Stimulated activated CD8-positive, alpha-beta memory T cell treated with anti-CD3 and anti-CD28 coated beads, Interleukin-2, amount 100 ng/mL, for 48 hours (primary cell): ENCODE results near the gene ATAD5.
"Not testable (repeated sequence)": the region's sequence is repeated elsewhere in the genome, so short reads cannot be mapped to it uniquely, and the experiment has no call there.

Experiments
- DNase-seq, 2 donors: peaks; one replicate each; pipeline ENCODE4 v3.0.0-alpha.2; 2020; ENCODE audit warnings: low read depth in 2 of 2

ATAD5 gene

DNA sequence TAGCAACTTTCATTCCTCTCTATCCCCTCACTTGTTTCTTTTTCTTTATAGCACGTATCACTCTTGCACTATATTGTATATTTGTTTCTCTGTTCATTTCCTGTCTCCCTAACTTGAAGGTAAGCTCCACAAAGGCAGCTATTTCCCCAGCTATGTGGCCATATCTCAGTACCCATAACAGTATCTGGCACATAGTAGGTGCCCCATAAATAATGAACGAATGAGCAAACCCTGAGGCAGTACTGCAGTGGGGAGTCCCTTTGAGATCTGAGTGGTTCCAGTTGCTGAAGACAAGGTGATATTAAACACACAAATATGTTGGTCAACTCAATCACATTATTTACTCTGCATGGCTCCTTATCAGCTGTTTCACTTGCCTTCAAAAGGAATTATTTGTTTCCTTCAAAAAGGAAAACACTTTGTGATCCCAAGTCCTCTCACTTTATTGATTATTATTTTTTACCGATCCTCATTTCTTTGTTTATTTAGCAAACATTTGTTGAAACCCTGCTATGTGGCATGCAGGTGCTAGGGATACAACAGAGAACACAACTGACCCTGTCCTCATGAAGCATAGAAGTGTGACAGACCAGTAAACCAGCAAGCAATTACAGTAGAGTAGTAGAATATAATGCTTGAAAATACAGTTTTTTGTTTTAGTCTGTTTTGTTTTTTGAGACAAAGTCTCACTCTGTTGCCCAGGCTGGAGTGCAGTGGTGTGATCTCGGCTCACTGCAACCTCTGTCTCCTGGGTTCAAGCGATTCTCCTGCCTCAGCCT is 84.3 kb downstream of the ATAD5 start:
- DNase-seq: no peak

DNA sequence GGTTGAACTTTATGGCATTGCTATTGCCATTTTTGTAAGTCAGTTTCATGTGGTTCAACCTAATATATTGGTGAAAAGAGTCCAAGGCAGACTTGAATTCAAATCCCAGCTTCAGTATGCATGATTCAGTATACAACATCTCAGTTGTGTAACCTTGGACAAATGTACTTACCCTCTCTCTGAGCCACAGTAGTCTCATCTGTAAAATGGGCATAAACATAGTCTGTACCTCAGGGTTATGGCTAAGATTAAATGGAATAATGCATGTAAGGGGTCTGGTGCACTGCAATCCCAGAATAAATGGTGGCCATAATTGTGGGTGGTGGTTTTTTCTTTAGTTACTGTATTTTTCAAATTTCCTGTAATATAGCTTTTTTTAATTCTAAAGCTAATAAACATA is 85.3 kb downstream of the ATAD5 start:
- no peak for DNase-seq

DNA sequence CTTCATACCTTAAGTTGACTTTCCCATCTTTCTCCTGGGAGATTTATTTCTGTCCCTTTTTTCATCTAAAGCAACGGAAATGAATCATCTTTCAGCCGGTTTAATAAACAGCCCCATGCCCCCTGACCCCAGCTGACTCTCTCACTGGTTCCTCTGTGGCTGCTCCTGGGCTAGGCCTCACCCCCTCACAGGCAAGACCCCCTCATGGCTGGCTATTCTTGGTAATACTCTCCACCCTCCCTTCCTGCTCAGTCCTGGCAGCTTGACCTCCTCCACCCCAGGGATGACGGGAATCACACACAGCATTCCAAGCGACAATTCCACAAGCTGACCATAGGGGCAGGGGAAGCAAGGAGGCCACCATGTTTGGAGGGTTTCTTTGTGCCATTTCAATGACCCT is 88.5 kb downstream of the ATAD5 start:
- no peak for DNase-seq

DNA sequence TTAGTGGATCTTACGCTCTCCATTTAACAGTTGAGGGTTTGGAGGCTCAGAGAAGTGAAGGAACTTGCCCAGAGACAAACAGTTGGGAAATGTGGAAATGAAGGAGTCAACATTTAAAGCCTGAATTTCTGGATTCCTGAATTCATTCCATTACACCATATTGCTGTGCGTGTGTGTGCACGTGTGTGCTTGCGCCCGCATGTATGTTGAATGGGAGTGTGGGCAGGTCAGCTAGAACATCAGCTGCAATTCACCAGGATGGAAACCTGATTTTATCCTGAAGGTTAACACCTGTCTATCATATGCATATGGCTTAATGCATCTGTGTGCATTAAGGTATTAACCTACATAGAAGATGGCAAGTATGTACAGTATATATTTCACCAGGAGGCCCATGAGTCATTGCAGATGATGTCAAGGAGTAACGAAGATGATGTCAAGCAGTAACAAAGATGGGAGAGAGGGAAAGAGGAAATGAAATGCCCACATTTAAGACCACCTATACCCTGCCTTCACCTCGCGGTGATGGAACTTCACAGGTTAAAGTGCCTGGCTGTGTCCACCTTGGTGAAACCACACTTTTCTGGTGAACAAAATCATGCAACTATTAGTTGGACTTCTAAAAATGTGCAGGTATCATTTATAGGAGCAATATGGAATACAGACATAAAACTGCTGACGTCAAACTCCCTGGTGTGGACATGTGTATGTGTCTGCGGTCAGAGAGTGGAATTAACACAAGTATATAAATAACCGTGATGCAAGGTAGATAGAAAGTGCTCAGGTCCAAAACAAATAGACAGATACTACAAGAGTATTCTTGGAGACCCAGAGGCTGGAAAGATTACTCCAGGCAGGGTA is 89.1 kb downstream of the ATAD5 start:
- DNase-seq: no peak

DNA sequence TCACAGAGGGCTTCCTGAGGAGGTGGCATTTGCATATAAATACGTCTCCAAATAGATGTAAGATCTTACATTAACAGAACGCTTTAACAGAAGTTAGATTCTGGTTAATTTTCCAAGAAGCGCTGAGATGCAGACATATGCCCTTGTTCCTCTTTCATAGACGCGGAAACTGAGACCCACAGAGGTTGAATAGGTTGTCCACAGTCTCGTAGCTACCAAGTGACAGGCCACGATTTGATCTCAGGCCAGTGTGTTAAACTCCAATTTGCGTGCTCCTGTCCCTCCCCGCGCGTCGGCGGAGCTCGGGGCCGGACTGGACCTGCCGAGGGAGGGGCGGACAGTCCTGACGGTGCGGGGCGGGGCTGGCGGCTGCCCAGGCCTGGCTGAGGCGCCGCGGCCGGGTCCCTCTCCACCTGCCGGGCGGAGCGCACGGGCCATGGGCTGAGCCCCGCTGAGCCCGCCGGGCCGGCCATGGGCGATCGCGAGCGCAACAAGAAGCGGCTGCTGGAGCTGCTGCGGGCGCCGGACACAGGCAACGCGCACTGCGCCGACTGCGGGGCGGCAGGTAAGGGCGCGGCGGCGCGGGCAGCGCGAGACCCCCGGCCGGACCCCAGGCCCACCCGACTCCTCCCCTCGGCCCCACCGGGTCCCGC is 89.9 kb downstream of the ATAD5 start, which contains the start of gene ADAP2:
Gene ADAP2, plus strand, starts transcription at position 402 of the 653 bp plus-strand sequence. Its CDS starts 70 bp downstream, at position 472.
- no peak for DNase-seq

DNA sequence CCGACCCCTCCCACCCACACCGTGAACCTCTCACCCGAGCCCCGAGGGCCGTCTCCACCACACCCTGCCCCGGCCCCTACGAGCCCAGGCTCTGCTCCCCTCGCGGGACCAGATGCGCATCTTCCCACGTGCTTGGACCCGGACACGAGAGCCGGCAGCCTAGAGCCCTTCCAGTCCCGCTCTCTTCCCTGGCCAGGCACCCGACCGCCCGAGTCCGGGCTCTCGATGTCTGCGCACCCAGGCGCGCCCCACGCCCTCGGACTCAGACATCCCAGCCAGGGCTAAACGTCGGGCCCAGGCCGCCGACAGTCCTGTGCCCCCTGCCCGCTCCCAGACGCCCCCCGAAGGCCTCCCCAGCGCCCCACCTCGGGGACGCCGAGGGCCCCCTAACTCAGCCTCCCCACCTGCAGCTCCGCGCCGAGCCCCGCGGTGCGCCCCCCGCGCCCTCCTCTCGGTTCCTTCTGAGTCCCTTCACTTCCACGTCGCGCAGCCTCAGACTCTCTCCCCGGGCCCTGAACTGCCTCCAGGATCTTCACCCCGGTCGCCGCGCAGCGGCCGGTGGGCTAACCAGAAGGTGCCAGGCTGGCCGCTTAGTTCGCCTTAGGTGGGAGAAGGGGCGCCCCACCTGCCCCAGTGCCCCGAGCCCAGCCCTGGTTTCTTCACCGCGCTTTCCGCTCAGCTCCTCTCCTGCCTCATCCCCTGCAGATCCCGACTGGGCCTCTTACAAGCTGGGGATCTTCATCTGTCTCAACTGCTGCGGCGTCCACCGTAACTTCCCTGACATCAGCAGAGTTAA is 90.7 kb downstream of the ATAD5 start:
- no peak for DNase-seq

DNA sequence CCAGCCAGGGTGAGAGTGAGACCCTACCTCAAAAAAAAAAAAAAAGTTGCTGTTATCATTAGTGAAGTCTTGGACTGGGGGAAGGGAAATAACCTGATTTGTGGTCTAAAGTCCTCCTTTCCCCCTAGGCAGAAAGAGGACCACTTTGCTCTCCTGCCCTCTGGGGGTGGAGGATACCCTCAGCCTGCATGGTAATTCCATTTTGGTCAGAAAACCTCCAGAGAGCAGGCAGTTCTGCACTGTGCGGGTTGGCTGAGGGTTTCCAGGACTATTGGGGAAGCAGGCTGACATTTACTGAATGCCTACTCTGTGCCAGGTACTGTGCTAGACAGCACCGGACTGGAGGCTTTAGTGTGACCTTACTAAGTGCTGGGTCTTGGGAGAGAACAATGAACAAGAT is 92.6 kb downstream of the ATAD5 start:
- DNase-seq: no peak

DNA sequence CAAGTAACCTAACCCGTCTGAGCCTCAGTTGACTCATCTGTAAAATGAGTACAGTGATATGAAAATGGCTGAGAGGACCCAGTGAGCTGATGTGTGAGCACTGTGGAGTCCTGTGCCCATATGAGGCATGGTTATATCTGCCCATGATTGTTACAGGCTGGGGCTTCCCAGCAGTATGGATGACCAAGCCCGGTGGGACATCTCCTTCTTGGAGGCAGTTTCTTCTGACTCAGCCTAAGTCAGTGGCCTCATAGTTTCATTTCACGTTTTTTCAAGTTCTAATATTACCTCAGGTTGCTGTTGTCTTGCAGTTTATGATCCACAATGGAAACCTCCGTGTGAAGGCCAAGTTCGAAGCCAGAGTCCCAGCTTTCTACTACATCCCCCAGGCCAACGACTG is 94.8 kb downstream of the ATAD5 start:
- DNase-seq: no peak

DNA sequence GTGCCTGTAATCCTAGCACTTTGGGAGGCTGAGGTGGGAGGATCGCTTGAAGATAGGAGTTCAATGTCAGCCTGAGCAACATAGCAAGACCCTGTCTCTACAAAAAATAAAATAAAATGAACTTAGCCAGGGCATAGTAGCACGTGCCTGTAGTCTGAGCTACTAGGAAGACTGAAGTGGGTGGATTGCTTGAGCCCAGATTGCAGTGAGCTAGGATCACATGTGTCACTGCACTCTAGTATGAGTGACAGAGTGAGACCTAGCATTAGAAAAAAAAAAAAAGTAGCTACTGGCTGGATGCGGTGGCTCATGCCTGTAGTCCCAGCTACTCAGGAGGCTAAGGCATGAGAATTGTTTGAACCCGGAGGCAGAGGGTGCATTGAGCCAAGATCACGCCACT is 96.0 kb downstream of the ATAD5 start:
- no peak for DNase-seq

DNA sequence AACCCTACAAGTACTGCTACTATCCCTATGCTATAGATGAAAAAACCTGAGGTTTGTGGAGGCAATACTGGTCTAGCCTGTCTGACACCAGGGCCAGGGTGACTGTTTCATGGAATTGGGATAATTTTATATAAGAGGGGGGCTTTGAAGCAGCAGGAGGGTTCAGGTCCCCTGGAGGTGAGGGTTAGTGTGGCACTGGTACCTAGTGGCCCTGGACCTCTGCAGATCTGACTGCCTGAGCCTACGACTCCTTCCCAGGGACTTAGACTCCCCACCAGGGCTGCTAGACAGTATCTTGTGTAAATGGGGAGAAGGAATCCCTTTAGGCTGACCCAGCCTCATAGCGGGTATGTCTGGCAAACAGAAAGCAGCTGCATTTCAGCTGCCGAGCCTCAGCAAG is 96.8 kb downstream of the ATAD5 start:
- DNase-seq: no peak

DNA sequence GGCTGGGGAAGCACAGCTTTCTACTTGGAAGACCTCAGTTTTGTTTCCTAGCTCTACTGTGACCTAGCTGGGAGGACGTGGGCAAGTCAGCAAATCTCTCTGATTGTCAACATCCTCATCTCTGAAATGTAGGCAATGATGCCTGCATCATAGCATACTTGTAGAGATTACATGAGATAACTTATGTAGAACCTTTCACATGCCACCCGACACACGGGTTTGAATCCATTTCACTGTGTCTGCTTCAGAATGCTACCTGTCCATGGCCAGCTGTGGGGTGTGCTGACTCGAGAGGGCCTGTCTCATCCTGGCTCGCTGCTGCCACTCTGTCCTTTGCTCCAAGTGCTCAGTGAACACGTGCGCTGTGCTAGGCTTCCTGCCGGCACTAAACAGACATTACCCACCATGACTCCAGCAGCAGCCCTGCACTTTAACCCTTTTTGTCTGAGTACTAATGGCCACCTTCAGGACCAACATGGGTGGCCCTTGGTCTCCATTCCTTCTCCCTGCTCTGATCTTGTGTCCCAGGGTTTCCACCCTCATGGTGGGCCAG is 97.4 kb downstream of the ATAD5 start:
- no peak for DNase-seq

DNA sequence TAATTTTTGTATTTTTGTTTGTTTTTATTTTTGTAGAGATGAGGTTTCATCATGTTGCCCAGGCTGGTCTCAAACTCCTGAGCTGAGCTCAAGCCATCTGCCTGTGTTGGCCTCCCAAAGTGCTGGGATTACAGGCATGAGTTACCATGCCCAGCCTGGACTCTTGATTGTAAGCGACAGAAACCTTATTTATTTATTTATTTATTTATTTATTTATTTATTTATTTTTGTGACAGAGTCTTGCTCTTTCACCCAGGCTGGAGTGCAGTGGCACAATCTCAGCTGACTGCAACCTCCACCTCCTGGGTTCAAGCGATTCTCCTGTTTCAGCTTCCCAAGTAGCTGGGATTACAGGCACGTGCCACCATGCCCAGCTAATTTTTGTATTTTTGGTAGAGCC is 98.1 kb downstream of the ATAD5 start:
- DNase-seq: not testable (repeated sequence)

DNA sequence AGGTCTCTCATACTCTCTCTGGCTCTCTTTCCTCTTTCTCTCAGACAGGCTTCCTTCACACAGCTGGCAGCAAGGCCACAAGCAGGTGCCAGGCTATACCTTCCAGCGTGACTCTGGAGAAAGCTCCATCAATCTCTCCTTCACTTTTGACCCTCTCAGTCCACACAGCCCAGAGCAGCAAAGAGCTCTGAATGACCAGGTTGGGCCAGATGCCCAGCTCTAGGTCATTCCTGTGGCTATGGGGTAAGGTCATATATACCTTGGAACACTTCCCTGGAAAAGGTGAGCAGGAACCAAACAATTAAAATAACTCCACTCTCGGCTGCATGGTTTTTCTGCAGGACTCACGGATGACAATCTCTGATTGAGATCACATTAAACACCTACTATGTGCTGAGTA is 98.7 kb downstream of the ATAD5 start:
- DNase-seq: no peak

DNA sequence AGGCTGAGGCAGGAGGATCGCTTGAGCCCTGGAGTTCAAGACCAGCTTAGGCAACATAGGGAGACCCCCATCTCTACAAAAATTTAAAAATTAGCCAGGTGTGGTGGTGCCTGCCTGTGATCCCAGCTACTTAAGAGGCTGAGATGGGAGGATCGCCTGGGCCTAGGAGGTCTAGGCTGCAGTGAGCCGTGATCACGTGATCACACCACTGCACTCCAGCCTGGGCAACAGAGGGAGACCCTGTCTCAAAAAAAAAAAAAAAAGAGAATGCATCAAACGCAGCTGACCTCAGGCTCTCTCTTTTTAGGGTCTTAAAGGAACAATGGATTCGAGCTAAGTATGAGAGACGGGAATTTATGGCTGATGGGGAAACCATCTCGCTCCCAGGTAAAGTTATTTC is 99.8 kb downstream of the ATAD5 start:
- not testable (repeated sequence) for DNase-seq

DNA sequence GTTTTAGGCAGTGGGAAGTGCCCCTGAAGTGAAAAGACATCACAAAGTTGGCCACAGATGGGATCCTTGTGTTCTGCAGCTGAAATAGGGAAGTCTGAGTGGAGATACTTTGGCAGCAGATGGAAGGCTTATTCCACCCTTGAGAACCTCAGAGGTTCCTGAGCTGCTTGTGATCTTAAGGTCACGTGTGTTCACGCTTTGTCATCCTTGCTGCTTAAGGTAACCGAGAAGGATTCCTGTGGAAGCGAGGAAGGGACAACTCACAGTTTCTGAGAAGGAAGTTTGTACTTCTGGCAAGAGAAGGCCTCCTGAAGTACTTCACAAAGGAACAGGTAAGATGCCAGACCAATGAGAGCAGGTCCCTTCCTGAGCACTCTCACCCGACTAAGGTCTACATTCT is 102.2 kb downstream of the ATAD5 start:
- DNase-seq: no peak

DNA sequence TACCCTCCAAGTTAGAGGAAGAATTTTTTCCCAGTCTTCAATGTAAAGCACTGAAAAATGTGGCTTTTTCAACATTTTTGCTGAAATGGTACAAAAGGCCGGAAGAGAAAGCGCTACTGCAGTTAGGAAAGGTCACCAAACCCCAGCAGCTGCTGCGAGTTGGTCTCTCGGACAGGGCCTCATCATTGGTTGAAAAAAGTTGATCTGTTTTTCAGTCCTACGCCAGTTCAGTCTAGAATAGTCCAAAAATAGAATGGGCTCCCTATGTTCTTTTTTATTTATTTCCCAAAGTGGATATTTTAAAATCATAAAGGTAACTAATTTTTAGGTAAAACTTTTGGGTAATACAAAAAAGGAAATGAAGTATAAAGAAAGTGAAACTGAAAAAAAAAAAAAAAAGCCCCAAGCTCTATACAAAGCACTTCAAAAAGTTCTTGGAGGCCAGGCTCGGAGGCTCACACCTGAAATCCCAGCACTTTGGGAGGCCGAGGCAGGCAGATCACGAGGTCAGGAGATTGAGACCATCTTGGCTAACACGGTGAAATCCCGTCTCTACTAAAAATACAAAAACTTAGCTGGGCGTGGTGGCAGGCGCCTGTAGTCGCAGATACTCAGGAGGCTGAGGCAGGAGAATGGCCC is 107.4 kb downstream of the ATAD5 start:
- DNase-seq: no peak

DNA sequence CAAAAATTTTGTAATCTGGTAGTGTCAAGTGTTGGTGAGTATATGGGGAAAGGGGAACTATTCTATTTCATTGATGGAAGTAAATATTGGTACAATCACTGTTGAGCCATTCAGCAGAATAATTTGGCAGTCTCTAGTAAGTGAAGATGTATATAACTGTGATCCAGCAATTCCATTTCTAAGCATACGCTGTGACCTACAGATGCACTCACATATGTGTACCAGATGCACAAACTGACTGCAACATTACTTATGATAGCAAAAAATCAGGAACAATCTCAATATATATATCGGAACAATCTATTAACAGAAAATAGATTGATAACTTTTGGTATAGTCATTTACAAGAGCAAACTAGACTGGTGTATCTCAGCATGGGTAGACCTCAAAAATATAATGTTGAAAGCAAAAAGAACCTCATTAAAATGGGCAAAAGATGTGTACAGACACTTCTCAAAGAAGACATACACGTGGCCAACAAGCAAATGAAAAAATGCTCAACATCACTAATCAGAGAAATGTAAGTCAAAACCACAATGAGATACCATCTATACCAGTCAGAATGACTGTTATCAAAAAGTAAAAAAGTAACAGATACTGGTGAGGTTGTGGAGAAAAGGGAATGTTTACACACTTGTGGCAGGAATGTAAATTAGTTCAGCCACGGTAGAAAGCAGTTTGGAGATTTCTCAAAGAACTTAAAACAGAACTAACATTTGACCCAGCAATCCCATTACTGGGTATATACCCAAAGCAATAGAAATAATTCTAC is 110.7 kb downstream of the ATAD5 start:
- DNase-seq: no peak
